Measurements from ENCODE around the gene NCCRP1.
"Not testable (repeated sequence)": the region's sequence is repeated elsewhere in the genome, so short reads cannot be mapped to it uniquely, and the experiment has no call there.

Gene NCCRP1

GRCh38 chr19:39211731-39212374, 15.1 kb downstream of the NCCRP1 start:
- no peak for DNase-seq

- no peak for DNase-seq
These were observed 15.6 kb downstream of the NCCRP1 start for GRCh38 chr19:39212375-39212742.

GRCh38 chr19:39215323-39215722, 18.6 kb downstream of the NCCRP1 start:
- not testable (repeated sequence) for DNase-seq

GRCh38 chr19:39217094-39217493, 20.3 kb downstream of the NCCRP1 start:
- DNase-seq: no peak

GRCh38 chr19:39218230-39219007, 21.7 kb downstream of the NCCRP1 start:
- DNase-seq: no peak

- DNase-seq: not testable (repeated sequence)
These were observed 22.3 kb downstream of the NCCRP1 start for GRCh38 chr19:39219108-39219507.

- no peak for DNase-seq
These were observed 27.0 kb downstream of the NCCRP1 start for GRCh38 chr19:39223703-39224279.

GRCh38 chr19:39224910-39225309, 28.1 kb downstream of the NCCRP1 start:
- no peak for DNase-seq

- DNase-seq: no peak
These were observed 33.5 kb downstream of the NCCRP1 start for GRCh38 chr19:39230096-39230764.

- DNase-seq: no peak
These were observed 35.9 kb downstream of the NCCRP1 start for GRCh38 chr19:39232708-39233107.

- DNase-seq: no peak
These were observed 39.8 kb downstream of the NCCRP1 start for GRCh38 chr19:39236527-39236926.

- no peak for DNase-seq
These were observed 40.7 kb downstream of the NCCRP1 start for GRCh38 chr19:39237200-39238184.

GRCh38 chr19:39238209-39238608, 41.4 kb downstream of the NCCRP1 start:
- DNase-seq: no peak

- DNase-seq: no peak
These were observed 42.2 kb downstream of the NCCRP1 start for GRCh38 chr19:39238944-39239343.

GRCh38 chr19:39240421-39240820, 43.7 kb downstream of the NCCRP1 start:
- no peak for DNase-seq

GRCh38 chr19:39243741-39244140, 47.0 kb downstream of the NCCRP1 start:
- DNase-seq: not testable (repeated sequence)

- DNase-seq: not testable (repeated sequence)
These were observed 47.8 kb downstream of the NCCRP1 start, which contains the start of gene IFNL3 for GRCh38 chr19:39244410-39245100. IFNL3 (minus strand) TSS chr19:39245006; CDS start chr19:39244967, 39 bp downstream.

- DNase-seq: not testable (repeated sequence)
These were observed 48.4 kb downstream of the NCCRP1 start for GRCh38 chr19:39245166-39245565.

GRCh38 chr19:39246951-39247669, 50.3 kb downstream of the NCCRP1 start:
- peak in 1 of 2 donors; percentile 9 for DNase-seq
